A673 (cell line): ENCODE results near the gene PELI1. TPM values are rescaled to one million over a fixed set of nuclear protein-coding genes. Genes with fewer than 3 reads are reported as not detected.

ENCODE experiments used
- BruUV-seq: library from RNA; stranded (reverse); fragments of 400-500 nt; replicated peaks from 2 replicates; lab custom pipeline; 2021; lab: Mats Ljungman, UMichigan
- CTCF ChIA-PET: fragments of 300-600 bp; sonication (Branson Sonifier 250); formaldehyde crosslinking; loops from one replicate; lab custom pipeline; 2022; ENCODE audit warnings: antibody characterized with exemption; lab: Charles Lee
- POLR2A ChIA-PET: fragments of 300-600 bp; sonication (Branson Sonifier 250); formaldehyde crosslinking; loops from one replicate; lab custom pipeline; 2022; ENCODE audit warnings: antibody characterized with exemption; ENCODE audit not compliant: low non-redundant PET; lab: Charles Lee
- DNase-seq: peaks from one replicate; pipeline ENCODE4 v3.0.0-alpha.2; 2015; ENCODE audit warnings: low spot score
- H3K27ac ChIP-seq: fragments of 200-600 bp; sonication (generic); 2 replicates; pipeline ENCODE4 v1.5.1; 2016; ENCODE audit warnings: mixed run types, low read depth, mild to moderate bottlenecking, mixed read lengths, antibody characterized with exemption, low read length; ENCODE audit not compliant: poor library complexity, severe bottlenecking
- H3K27me3 ChIP-seq: fragments of 200-600 bp; sonication (generic); replicated peaks from 2 replicates; pipeline ENCODE4 v1.6.1; 2017; ENCODE audit warnings: mixed run types, low read depth, mild to moderate bottlenecking, mixed read lengths, antibody characterized with exemption, low read length; ENCODE audit not compliant: insufficient read depth, poor library complexity
- H3K36me3 ChIP-seq: fragments of 200-600 bp; sonication (generic); 2 replicates; pipeline ENCODE4 v1.6.1; 2016; ENCODE audit warnings: mixed run types, mild to moderate bottlenecking, mixed read lengths, antibody characterized with exemption, low read length; ENCODE audit not compliant: insufficient read depth, poor library complexity, severe bottlenecking
- H3K4me1 ChIP-seq: fragments of 200-600 bp; sonication (generic); 2 replicates; pipeline ENCODE4 v1.6.1; 2017; ENCODE audit warnings: mixed run types, mild to moderate bottlenecking, mixed read lengths, antibody characterized with exemption, low read length; ENCODE audit not compliant: insufficient read depth, poor library complexity, severe bottlenecking
- H3K4me3 ChIP-seq: fragments of 200-600 bp; sonication (generic); 2 replicates; pipeline ENCODE4 v1.5.1; 2016; ENCODE audit warnings: low read depth, mixed run types, mild to moderate bottlenecking, mixed read lengths, low read length; ENCODE audit not compliant: poor library complexity, severe bottlenecking
- H3K9me3 ChIP-seq: fragments of 200-600 bp; sonication (generic); 2 replicates; pipeline ENCODE4 v1.6.1; 2016; ENCODE audit warnings: mixed run types, low read depth, mild to moderate bottlenecking, mixed read lengths, antibody characterized with exemption, low read length; ENCODE audit not compliant: poor library complexity, severe bottlenecking
- EZH2 ChIP-seq: fragments of 200-600 bp; sonication (generic); IDR thresholded peaks from 2 replicates; pipeline ENCODE4 v1.6.1; 2017; ENCODE audit warnings: borderline replicate concordance, low read depth, mild to moderate bottlenecking, mixed read lengths, antibody characterized with exemption, low read length; ENCODE audit not compliant: poor library complexity, severe bottlenecking
- intact Hi-C: fragments of 100-400 bp; cut with micrococcal nuclease; formaldehyde crosslinking; loops from one replicate; pipeline ENCODE4 v1.10.0; 2022; ENCODE audit not compliant: unreplicated experiment
- total RNA-seq: library from RNA; stranded (reverse); gene quantifications from 2 replicates; pipeline ENCODE4 v1.2.3, GENCODE V29; 2021
- TF ChIP-seq, protein P1 (sequence below): fragments of 300-800, 200-600 bp; sonication (generic); conservative IDR thresholded peaks from 2 replicates; pipeline ENCODE4 v1.5.1; 2017; ENCODE audit warnings: low read depth, mild to moderate bottlenecking, antibody characterized with exemption, low read length, moderate library complexity, mixed read lengths

Gene PELI1
- total RNA-seq, 1 experiment from 2014 or later = 35.1 TPM

DNA sequence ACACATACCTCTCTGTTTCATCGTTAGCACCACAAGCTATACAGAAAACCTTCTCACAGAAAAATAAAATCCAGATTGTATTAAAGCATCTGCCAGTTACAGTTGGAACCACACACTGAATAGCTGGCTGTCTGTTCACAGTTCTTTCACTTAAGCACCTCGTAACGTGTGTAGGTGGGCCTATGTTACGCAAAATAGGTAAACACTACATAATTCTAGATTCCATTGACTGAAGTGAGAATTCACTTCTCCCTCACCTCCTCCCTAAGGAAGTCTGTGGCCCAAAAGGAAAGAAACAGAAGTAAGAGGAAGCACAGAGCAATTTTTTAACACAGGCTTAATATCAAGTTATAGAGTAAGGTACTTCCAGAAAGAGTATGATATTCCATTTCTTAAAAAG is 24.9 kb downstream of the PELI1 start:
- no peaks in the 10 kb centered on the region for H3K36me3 ChIP-seq
- ChIA-PET CTCF (no interaction called here), POLR2A (no interaction called here)
- no peak overlapping the region for H3K27ac ChIP-seq
- intact Hi-C loops = no loop called here
- H3K4me3 ChIP-seq = no peak overlapping the region
- DNase-seq = no peak
- H3K4me1 ChIP-seq = peaks cover 21% of the 10 kb centered on the region
- TF ChIP-seq, protein P1, sequence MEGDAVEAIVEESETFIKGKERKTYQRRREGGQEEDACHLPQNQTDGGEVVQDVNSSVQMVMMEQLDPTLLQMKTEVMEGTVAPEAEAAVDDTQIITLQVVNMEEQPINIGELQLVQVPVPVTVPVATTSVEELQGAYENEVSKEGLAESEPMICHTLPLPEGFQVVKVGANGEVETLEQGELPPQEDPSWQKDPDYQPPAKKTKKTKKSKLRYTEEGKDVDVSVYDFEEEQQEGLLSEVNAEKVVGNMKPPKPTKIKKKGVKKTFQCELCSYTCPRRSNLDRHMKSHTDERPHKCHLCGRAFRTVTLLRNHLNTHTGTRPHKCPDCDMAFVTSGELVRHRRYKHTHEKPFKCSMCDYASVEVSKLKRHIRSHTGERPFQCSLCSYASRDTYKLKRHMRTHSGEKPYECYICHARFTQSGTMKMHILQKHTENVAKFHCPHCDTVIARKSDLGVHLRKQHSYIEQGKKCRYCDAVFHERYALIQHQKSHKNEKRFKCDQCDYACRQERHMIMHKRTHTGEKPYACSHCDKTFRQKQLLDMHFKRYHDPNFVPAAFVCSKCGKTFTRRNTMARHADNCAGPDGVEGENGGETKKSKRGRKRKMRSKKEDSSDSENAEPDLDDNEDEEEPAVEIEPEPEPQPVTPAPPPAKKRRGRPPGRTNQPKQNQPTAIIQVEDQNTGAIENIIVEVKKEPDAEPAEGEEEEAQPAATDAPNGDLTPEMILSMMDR = no peak
- TF ChIP-seq EZH2 = no peak
- no TSS peak for BruUV-seq
- H3K27me3 ChIP-seq = no peaks in the 10 kb centered on the region
- H3K9me3 ChIP-seq = no peaks in the 10 kb centered on the region

DNA sequence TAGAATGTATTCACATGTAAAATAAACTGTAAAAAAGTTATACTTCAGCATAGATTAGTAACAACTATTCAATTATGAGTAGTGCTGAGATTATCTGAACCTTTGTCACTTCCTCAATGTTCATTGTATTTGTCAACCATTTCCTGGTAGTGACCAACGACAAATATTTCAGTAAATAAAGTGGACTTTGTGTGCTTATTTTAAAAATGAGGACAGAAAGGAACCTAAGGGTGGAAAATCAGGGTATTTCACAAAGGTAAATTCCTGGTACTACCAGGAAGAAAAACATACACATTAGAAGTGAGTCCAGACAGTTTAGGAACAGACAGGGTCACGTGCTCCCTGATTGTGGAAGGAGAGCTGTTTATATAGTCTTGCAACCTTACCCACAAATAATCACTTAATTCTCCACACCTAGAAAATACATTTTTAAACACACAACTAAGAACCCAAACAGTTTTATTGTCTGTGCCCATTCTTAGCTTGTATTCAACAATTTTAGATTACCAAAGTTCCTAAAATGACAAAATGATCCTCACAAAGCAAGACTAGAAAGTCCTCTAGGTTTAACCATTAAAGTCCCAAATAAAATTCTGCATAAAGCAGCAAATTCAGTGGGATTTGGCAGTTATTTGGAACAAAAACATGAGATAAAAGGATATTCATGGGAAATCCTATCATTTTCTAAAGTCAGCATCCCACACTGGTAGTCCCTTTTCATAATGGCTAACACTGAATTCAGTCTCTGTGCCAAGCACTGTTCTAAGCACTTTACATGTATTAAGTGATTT is 28.2 kb downstream of the PELI1 start:
- Histone ChIP-seq H3K27ac (no peak overlapping the region), H3K4me3 (no peak overlapping the region), H3K36me3 (no peaks in the 10 kb centered on the region), H3K4me1 (peaks cover 34% of the 10 kb centered on the region), H3K9me3 (no peaks in the 10 kb centered on the region), H3K27me3 (no peaks in the 10 kb centered on the region)
- ChIA-PET CTCF (no interaction called here), POLR2A (no interaction called here)
- intact Hi-C loops = no loop called here
- no peak for DNase-seq
- no TSS peak for BruUV-seq
- TF ChIP-seq EZH2 = no peak
- TF ChIP-seq, protein P1 = no peak

DNA sequence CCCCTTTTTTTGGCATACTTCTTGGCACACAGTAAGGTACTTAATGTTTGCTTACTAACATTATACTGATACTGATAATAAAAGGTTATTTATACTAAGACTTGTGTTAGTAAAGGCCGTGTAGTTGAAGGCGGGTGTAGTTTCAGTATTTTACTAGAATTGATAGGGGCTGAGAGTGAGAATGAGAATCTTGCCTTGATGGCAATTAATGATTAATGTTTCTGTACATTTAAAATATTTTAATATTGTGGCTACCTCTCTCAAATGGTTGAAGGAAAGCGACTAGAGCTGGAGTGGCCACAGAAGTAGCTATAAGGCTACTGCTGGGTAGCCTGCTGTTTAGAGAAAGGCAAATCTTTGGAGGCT is 29.3 kb downstream of the PELI1 start:
- BruUV-seq = no TSS peak
- no peak overlapping the region for H3K27ac ChIP-seq
- CTCF ChIA-PET = no interaction called here

More for the DNA sequence above, 29.3 kb downstream of the PELI1 start:
- no peaks in the 10 kb centered on the region for H3K27me3 ChIP-seq
- H3K36me3 ChIP-seq = no peaks in the 10 kb centered on the region
- no peak for DNase-seq
- POLR2A ChIA-PET = no interaction called here
- H3K4me3 ChIP-seq = no peak overlapping the region
- intact Hi-C loops = no loop called here
- H3K4me1 ChIP-seq = peaks cover 30% of the 10 kb centered on the region
- TF ChIP-seq, protein P1 = no peak
- no peak for TF ChIP-seq EZH2
- no peaks in the 10 kb centered on the region for H3K9me3 ChIP-seq
